Femur (tissue), 1 donor: Measurements from ENCODE around the gene CNFN.

Experiments used
- DNase-seq: peaks from one replicate; pipeline ENCODE4 v3.0.0-alpha.2; 2017

The CNFN gene

GRCh38 chr19:42389899-42390298, at the start of gene CNFN:
Gene CNFN, minus strand, starts transcription at chr19:42390297. Its CDS starts 1,260 bp downstream, at chr19:42389037.
- no peak for DNase-seq

- DNase-seq: no peak
These were observed 45.9 kb upstream of the CNFN start for GRCh38 chr19:42436006-42436405.

GRCh38 chr19:42435316-42435715, 45.2 kb upstream of the CNFN start:
- DNase-seq: no peak

- DNase-seq: peak; percentile 70
These were observed 43.6 kb upstream of the CNFN start for GRCh38 chr19:42433503-42434260.

- DNase-seq: no peak
These were observed 41.4 kb upstream of the CNFN start for GRCh38 chr19:42431486-42431885.

DNA sequence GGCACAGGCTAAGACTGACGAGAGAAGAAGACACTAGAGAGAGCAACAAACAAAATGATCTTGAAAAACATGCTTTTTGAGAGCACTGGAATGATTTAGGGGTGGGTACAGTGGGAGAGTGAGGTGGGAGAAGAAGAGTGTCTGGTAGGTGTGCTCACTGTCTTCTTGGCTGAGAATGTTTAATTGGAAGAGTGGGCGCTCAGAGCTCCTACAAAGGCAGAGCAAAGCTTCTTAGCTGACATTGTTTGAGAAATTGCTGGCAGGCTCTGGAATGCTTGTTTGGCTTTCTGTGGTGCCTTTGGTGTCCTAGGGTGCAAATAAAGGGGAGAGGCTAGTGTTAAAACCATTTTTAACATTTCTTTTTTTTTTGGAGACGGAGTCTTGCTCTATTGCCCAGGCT, 38.6 kb upstream of the CNFN start:
- DNase-seq: no peak

DNA sequence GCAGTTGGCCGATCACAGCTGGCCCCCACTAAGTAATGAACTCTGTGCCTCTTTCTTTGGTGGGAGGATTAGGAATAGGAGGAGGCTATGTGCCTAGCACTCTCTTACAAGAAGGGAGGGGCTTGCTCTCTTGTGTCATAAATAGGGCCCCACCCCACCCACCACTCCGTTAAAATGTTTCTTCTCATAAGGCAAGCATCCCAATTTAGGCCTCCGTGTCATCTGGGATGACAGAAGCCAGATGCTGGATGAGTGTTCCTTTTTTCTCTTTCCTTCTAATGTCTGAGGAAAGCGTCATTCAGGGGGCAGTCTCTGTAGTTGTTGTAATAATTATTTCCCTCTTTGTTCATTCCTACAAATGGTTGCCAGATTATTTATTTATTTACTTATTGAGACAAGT, 37.2 kb upstream of the CNFN start, which contains the start of gene LIPE:
Gene LIPE (minus strand): TSS at position 76 of the 400 bp plus-strand sequence. CDS start 239 bp downstream, outside the sequence.
- no peak for DNase-seq

DNA sequence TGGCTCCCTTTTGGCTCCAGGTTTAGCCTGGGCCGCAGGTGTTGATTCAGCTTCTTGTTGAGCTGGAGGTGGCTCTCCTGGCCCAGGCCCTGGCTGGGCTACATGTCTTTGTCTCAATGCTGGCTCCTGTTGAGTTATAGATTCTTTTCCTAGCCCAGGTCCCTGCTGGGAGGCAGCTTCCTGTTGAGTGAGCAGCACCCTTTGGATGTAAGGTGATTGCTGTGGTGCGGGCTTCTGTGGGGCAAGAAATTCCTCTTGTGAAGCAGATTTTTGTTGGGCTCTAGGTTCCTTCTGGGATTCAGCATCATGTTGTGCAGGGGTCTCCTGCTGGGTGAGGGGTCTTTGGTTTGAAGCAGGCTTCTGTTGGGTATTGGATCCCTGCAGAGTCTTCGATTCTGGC, 36.5 kb upstream of the CNFN start:
- DNase-seq: no peak

DNA sequence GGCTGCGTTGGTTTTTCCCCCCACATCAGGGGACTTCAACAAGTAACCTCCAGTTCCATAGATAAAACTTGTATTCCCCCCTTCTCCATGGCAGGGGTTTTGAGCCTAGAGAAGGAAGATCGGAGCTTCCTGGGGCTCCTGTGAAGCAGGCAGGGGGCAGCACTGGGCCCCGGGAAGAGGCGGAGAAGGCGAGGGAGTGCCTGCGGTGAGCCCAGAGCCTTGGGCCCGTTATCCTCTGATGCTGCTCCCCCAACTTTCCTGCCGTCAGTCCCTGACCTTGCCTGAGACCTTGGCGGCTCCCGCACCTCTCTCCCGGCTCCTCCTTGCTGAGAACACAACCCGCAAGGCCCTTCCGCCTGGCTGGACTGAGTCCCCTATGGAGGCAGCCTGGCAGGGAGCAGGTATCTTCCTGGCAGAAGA, 34.6 kb upstream of the CNFN start:
- no peak for DNase-seq

DNA sequence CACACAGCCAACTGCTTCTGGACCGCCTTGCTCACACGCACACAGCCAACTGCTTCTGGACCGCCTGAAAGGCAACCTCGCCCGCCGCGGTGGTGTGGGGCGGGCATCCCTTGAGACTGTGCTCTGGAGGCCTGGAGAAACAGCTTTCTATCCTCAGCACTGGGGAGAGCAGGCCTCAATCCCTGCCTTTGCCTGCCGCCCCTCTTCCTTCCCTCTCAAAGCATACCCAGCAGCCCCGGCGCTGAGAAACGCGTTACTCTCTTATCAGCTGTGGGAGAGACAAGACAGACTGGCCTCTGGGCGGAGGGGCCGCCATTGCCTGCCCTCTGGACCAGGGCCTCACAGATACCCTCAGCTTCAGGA, 34.2 kb upstream of the CNFN start:
- DNase-seq: no peak

DNA sequence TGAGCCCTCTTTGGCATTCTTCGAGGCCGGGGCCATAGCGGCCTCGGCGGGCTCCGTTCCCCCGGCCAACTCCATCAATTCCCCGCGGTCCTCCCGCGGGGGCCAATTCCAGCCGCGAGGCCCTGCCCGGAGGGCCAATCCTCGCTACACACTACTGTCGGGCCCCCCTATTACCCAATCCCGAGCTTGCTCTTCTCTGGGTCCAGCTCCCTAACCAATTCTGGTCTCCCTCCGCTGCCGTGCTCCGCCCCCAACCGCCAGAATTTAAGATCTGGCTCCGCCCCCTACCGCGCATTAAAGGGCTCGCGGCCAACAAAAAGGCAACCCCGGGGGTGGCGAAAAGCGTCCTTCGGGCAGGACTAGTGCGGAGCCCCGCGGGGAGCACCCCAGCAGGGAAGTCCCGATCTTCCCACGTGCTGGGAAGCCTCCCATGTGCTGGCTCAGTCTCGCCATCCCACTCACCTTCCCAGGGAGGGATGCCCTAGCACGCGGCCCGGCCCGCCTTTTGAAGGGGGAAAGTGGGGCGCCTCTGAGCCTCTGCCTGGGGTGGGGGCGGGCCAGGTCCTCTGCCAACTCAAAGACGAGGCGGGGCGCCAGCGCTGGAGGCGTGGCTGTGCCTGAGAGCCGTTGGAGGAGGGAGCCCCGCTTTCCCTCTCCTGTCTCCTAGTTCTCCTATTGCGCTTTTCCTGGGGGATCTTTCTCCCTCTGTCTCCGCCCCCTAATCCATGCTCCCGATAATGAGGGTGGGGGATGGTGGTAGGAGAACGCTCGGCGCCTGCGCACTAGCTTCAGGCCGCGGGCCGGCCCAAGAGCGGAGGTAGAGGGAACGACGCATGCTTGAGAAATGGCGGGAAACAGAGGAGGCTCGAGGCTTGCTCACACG, 33.6 kb upstream of the CNFN start:
- peak; percentile 92 for DNase-seq

- peak; percentile 69 for DNase-seq
These were observed 32.9 kb upstream of the CNFN start for GRCh38 chr19:42422901-42423461.

DNA sequence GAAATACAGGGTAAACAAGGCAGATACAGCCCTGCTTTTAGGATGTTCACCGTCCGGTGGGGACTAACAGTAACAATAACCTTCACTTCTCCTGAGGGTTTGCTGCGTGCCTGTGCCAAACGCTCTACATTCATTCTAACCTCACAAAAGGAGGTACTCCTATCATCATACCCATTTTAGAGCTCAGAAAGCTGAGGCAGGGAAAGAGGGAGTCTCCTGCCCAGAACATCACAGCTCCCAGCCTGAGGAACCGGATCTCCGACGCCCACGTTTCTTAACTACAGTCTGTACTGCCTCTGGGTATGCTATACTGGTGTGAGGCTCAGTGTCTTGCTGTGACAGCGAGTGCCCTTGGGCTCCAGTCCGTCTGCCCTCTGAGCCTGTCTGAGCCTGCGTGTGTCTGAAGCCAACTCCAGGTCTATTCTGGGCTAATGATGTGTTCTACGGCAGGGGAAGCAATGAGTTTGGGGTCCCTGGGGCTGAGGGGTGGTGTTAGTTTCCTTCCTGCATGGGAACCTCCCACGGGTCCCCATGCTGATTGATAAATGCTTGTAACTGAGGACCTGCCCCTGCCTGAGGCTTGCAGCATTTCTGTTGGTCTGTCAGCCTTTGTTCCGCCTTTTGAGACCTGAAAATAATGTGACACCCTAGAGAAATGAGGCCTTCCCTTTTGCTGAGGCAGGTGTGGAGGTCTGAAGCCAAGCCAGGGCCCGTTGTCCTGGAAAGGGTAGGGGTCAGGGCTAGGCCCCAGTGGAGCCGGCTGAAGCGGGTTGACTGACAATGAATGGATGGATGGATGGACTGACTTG, 32.2 kb upstream of the CNFN start:
- peak; percentile 35 for DNase-seq

DNA sequence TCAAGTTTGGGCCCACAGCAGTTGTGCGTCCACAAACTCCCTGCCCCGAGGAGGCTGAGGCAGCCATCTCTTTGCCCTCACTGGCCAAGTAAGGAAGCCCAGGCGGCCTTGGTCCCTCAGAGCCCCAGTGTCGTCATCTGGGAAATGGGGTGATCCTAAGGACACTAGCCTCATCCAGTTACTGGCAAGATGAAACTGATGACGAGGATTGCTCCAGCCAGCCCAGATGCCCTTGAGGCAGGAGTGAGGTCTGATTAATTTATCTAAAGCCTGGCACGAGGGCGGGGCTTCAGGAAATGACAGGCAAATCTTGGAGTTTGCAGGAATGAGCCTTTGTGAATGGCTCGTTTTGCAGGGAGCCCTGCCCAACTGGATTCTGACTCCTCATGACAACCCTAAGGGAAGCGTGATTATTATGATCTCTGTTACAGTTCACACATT, 31.5 kb upstream of the CNFN start:
- DNase-seq: no peak

GRCh38 chr19:42421101-42421500, 31.0 kb upstream of the CNFN start:
- DNase-seq: no peak

DNA sequence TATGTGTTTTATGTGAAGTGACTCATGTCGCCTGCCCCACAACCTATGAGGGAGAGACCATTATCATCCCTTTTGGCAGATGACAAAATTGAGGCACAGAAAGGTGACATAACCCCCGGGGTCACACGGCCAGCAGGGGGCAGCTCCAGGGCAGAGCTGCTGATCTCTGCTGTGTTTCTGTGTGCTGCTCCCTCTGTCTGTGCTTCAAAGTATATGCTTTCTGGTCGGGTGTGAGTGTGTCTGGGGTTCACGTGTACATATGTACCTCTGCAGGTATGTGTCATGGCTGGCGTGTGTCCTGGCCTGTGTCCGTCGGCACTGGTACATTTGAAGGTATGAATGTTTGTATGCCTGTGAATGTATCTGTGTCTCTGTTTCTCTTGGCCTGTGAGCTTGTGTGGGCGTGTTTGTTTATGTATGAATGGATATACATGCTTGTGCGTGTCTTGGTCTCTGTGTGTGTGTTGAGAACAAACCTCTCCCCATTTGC, 30.0 kb upstream of the CNFN start:
- no peak for DNase-seq

- no peak for DNase-seq
These were observed 29.2 kb upstream of the CNFN start for GRCh38 chr19:42419309-42419708.

DNA sequence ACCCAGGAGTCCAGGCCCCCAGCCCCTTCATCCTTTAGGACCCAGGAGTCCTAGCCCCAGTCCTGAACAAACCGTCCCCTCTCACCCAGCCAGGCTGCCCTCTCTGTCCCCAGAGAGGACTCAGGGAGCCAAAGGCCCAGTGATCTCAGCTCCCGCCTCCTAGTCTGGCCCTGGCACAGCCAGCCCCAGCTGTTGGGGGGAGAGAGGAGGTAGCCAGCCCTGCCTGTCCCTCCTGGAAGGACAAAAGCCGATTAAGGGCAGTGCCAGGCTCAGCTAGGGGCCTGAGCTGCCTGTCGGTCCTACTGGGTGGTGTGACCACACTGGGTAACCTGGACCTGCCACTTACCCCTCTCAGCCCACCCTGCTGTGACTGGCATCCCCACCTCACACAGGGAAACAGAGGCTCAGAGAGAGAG, 22.6 kb upstream of the CNFN start:
- no peak for DNase-seq

DNA sequence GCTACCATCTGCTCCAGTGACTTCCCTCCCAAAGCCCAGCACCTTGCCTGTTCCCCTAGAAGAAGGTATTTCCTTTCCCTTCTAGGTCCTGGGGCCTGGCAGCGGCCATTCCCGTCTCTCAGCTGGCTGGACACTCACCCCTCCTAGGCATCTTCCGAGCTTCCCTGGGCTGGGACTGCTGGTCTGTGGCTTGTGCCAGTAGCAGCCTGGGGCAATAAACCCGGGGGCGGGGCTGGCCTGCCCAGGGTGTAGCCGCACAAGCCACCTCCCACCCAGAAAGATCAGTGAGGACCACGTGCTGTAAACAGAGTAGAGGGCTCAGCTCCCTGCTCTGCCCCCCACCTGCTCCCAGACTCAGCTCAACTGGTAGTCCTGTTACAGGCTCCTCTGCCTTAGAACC, 22.1 kb upstream of the CNFN start:
- no peak for DNase-seq

GRCh38 chr19:42411581-42412178, 21.6 kb upstream of the CNFN start:
- no peak for DNase-seq

- DNase-seq: no peak
These were observed 20.3 kb upstream of the CNFN start for GRCh38 chr19:42410371-42410770.

DNA sequence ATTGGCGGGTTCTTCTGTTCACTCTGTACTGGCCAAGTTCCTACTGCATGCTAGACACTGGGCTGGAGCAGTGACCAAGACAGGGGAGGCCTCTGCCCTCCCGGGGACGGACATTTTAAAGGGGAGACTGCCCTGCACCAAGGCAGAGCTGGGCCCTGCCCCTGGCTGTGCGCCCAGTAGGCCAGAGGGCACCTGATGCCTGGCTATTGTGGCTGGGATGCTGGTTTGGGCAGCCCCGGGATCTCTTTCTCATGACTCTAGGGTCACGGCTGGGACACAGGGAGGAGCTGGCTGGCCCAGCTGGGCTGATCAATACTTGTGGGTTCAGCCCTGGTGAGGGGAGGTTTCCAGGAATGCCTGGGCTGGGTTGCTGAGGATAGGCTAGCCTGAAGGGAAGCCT, 19.4 kb upstream of the CNFN start:
- no peak for DNase-seq
